ENCODE data around the gene ARPC1A. TPM values are rescaled to one million over a fixed set of nuclear protein-coding genes. Genes with fewer than 3 reads are reported as not detected.
"Not testable (repeated sequence)": the region's sequence is repeated elsewhere in the genome, so short reads cannot be mapped to it uniquely, and the experiment has no call there.

ARPC1A gene
- total RNA-seq, 1 donor from 2014 or later, result 109 TPM

DNA sequence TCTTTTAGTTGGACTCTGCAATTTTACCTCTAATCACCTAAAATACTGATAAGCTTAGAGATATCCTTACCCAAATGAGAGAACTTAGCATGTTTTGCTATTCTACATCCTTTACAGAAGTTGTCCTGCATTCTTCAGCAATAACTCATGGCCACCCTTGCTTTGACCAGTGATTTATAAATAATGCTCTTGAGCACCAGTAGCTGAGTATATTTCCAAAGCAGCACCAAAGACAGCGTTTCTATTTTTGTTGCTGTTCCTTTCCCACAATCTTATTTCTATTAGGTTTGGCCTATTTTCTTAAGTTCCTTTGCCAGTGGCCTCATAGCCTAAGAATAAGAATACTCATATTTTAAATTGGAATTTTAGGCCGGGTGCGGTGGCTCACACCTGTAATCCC lies 15.0 kb downstream of the ARPC1A start:
- no peak for TF ChIP-seq CTCF (IDR thresholded peaks at IDR 0.05)
- H3K9me3 ChIP-seq, result no peaks in the 10 kb centered on the region
- ATAC-seq (no peak), DNase-seq (no peak)
- no peak overlapping the region for H3K27ac ChIP-seq
- intact Hi-C loops (cut with DNase I), result no loop called here
- peaks cover 99% of the 10 kb centered on the region for H3K36me3 ChIP-seq
- peaks cover 3% of the 10 kb centered on the region for H3K4me1 ChIP-seq
- no peak overlapping the region for H3K4me3 ChIP-seq
- no peaks in the 10 kb centered on the region for H3K27me3 ChIP-seq (ENCODE audit: low read depth)

GRCh38 chr7:99344061-99344647 lies 18.5 kb downstream of the ARPC1A start:
- no peak overlapping the region for H3K27ac ChIP-seq
- H3K9me3 ChIP-seq, result no peaks in the 10 kb centered on the region
- H3K4me3 ChIP-seq, result no peak overlapping the region
- DNase-seq (no peak), ATAC-seq (no peak)
- TF ChIP-seq CTCF (IDR thresholded peaks at IDR 0.05), result no peak
- peaks cover 99% of the 10 kb centered on the region for H3K36me3 ChIP-seq
- H3K4me1 ChIP-seq, result peaks cover 3% of the 10 kb centered on the region
- intact Hi-C loops (cut with DNase I), result no loop called here
- no peaks in the 10 kb centered on the region for H3K27me3 ChIP-seq (ENCODE audit: low read depth)

GRCh38 chr7:99350641-99351040 lies 24.9 kb downstream of the ARPC1A start:
- H3K4me1 ChIP-seq; ATAC-seq; H3K27me3 ChIP-seq (ENCODE audit: low read depth); H3K27ac ChIP-seq; H3K9me3 ChIP-seq; H3K4me3 ChIP-seq; DNase-seq; intact Hi-C loops (cut with DNase I): not testable (repeated sequence)
- peaks cover 99% of the 10 kb centered on the region for H3K36me3 ChIP-seq

DNA sequence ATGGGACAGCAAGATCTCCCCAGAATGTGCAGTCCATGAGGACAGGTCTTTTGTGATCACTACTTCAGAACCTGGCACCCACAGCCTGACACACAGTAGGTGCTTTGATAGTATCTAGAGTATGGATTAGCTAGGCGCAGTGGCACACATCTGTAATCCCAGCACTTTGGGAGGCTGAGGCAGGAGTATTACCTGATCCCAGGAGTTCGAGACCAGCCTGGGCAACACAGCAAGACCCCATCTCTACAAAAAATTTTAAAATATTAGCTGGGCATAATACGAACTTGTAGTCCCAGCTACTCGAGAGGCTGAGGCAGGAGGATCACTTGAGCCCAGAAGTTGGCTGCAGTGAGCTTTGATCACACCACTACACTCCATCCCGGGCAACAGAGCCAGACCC lies 26.5 kb downstream of the ARPC1A start:
- Histone ChIP-seq H3K4me1 (no peaks in the 10 kb centered on the region), H3K9me3 (no peaks in the 10 kb centered on the region), H3K27ac (no peak overlapping the region), H3K4me3 (no peak overlapping the region), H3K27me3 (ENCODE audit: low read depth) (no peaks in the 10 kb centered on the region), H3K36me3 (peaks cover 99% of the 10 kb centered on the region)
- ATAC-seq (no peak), DNase-seq (no peak)
- intact Hi-C loops (cut with DNase I), result no loop called here
- TF ChIP-seq CTCF (IDR thresholded peaks at IDR 0.05), result no peak

DNA sequence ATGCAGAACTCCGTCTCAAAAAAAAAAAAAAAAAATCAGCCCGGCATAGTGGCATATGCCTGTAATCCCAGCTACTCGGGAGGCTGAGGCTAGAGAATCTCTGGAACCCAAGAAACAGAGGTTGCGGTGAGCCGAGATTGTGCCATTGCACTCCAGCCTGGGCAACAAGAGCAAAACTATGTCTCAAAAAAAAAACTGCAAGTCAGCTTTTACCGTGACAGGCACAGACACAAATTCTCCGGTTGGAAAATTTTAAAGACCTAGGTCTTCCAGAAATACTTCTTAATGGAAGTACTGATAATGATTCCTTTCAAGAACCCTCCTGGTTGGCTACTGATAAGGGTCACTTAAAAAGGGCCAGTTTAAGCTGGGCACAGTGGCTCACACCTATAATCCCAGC lies 29.4 kb downstream of the ARPC1A start:
- no peaks in the 10 kb centered on the region for H3K4me1 ChIP-seq
- TF ChIP-seq CTCF (IDR thresholded peaks at IDR 0.05), result no peak
- no peak overlapping the region for H3K27ac ChIP-seq
- intact Hi-C loops (cut with DNase I), result no loop called here
- ATAC-seq (no peak), DNase-seq (no peak)
- no peak overlapping the region for H3K4me3 ChIP-seq
- no peaks in the 10 kb centered on the region for H3K27me3 ChIP-seq (ENCODE audit: low read depth)
- no peaks in the 10 kb centered on the region for H3K9me3 ChIP-seq
- H3K36me3 ChIP-seq, result peaks cover 99% of the 10 kb centered on the region

- TF ChIP-seq CTCF (IDR thresholded peaks at IDR 0.05), result no peak
- Histone ChIP-seq H3K9me3 (no peaks in the 10 kb centered on the region), H3K4me1 (no peaks in the 10 kb centered on the region), H3K36me3 (peaks cover 99% of the 10 kb centered on the region), H3K27me3 (ENCODE audit: low read depth) (no peaks in the 10 kb centered on the region), H3K27ac (no peak overlapping the region), H3K4me3 (no peak overlapping the region)
- intact Hi-C loops (cut with DNase I), result no loop called here
- DNase-seq (no peak), ATAC-seq (no peak)
These were observed 32.2 kb downstream of the ARPC1A start for GRCh38 chr7:99357701-99358490.

GRCh38 chr7:99358521-99358920 lies 32.8 kb downstream of the ARPC1A start:
- DNase-seq; H3K27me3 ChIP-seq (ENCODE audit: low read depth); H3K9me3 ChIP-seq; H3K4me1 ChIP-seq; H3K4me3 ChIP-seq; H3K27ac ChIP-seq; ATAC-seq; intact Hi-C loops (cut with DNase I): not testable (repeated sequence)
- peaks cover 99% of the 10 kb centered on the region for H3K36me3 ChIP-seq
